SK-N-SH treated with all-trans-retinoic acid at 6 μM for 48 hours (cell line): ENCODE measurements around the gene LRRK1.

ENCODE experiments used
- ATAC-seq: fragments of 200-7000 bp; cut with Tn5 transposase; 3 replicates; pipeline ENCODE4 v1.9.1; 2020; ENCODE audit warnings: mild to moderate bottlenecking, moderate library complexity
- ARNTL ChIP-seq: fragments of 450-650 bp; formaldehyde crosslinking; IDR thresholded peaks from 2 replicates; pipeline ENCODE4 v1.5.0; 2020; ENCODE audit warnings: low read depth, mild to moderate bottlenecking, moderate library complexity, borderline replicate concordance
- BACH2 ChIP-seq: fragments of 250-450 bp; sonication (Bioruptor Pico); IDR thresholded peaks from 2 replicates; pipeline ENCODE4 v1.9.0; 2021; ENCODE audit warnings: mild to moderate bottlenecking, borderline replicate concordance
- CSDC2 ChIP-seq: fragments of 250-450 bp; sonication (Bioruptor Pico); IDR thresholded peaks from 2 replicates; pipeline ENCODE4 v1.5.0; 2020; ENCODE audit warnings: mild to moderate bottlenecking, moderate library complexity
- ESRRG ChIP-seq: fragments of 250-450 bp; sonication (Bioruptor Pico); IDR thresholded peaks from 2 replicates; pipeline ENCODE4 v1.6.1; 2021; ENCODE audit warnings: mild to moderate bottlenecking
- GLIS3 ChIP-seq: fragments of 250-450 bp; sonication (Bioruptor Pico); IDR thresholded peaks from 2 replicates; pipeline ENCODE4 v1.5.0; 2020; ENCODE audit warnings: mild to moderate bottlenecking, moderate library complexity
- ISL1 ChIP-seq: fragments of 250-450 bp; sonication (Bioruptor Pico); IDR thresholded peaks from 2 replicates; pipeline ENCODE4 v2.1.2; 2022; ENCODE audit warnings: mild to moderate bottlenecking, moderate library complexity
- OSR1 ChIP-seq: fragments of 250-450 bp; sonication (Bioruptor Pico); IDR thresholded peaks from 2 replicates; pipeline ENCODE4 v1.8.0; 2022; ENCODE audit warnings: moderate library complexity, mild to moderate bottlenecking, inconsistent platforms
- PPARA ChIP-seq: fragments of 250-450 bp; sonication (Bioruptor Pico); IDR thresholded peaks from 2 replicates; pipeline ENCODE4 v1.5.0; 2020; ENCODE audit warnings: mild to moderate bottlenecking, borderline replicate concordance
- RARB ChIP-seq: fragments of 250-450 bp; sonication (Bioruptor Pico); IDR thresholded peaks from 2 replicates; pipeline ENCODE4 v1.8.0; 2021; ENCODE audit warnings: mild to moderate bottlenecking, moderate library complexity
- SNAI2 ChIP-seq: fragments of 250-450 bp; sonication (Bioruptor Pico); IDR thresholded peaks from 2 replicates; pipeline ENCODE4 v1.5.0; 2020; ENCODE audit warnings: mild to moderate bottlenecking, moderate library complexity
- TCF4 ChIP-seq: fragments of 250-450 bp; sonication (Bioruptor Pico); IDR thresholded peaks from 2 replicates; pipeline ENCODE4 v1.8.0; 2021; ENCODE audit warnings: mild to moderate bottlenecking, moderate library complexity, borderline replicate concordance
- TOX ChIP-seq: fragments of 250-450 bp; sonication (Bioruptor Pico); IDR thresholded peaks from 2 replicates; pipeline ENCODE4 v1.8.0; 2021; ENCODE audit warnings: mild to moderate bottlenecking, moderate library complexity, borderline replicate concordance
- ZC3H10 ChIP-seq: fragments of 250-450 bp; sonication (Bioruptor Pico); IDR thresholded peaks from 2 replicates; pipeline ENCODE4 v1.5.1; 2021; ENCODE audit warnings: mild to moderate bottlenecking, moderate library complexity
- ZFP3 ChIP-seq: fragments of 250-450 bp; sonication (Bioruptor Pico); IDR thresholded peaks from 2 replicates; pipeline ENCODE4 v1.5.0; 2020; ENCODE audit warnings: mild to moderate bottlenecking, moderate library complexity
- ZFP30 ChIP-seq: fragments of 450-650 bp; formaldehyde crosslinking; IDR thresholded peaks from 2 replicates; pipeline ENCODE4 v1.5.0; 2022; ENCODE audit warnings: mild to moderate bottlenecking, moderate library complexity
- ZNF565 ChIP-seq: fragments of 450-650 bp; formaldehyde crosslinking; conservative IDR thresholded peaks from 2 replicates; pipeline ENCODE4 v1.5.0; 2020; ENCODE audit warnings: low read depth, mild to moderate bottlenecking, moderate library complexity
- ZNF70 ChIP-seq: fragments of 450-650 bp; formaldehyde crosslinking; IDR thresholded peaks from 2 replicates; pipeline ENCODE4 v1.5.0; 2020; ENCODE audit warnings: mild to moderate bottlenecking, moderate library complexity
- ZNF8 ChIP-seq: fragments of 450-650 bp; formaldehyde crosslinking; IDR thresholded peaks from 2 replicates; pipeline ENCODE4 v1.5.0; 2020; ENCODE audit warnings: mild to moderate bottlenecking, moderate library complexity
- TF ChIP-seq, protein P1 (sequence below): fragments of 250-450 bp; sonication (Bioruptor Pico); IDR thresholded peaks from 2 replicates; pipeline ENCODE4 v1.8.0; 2021; ENCODE audit warnings: low read depth, mild to moderate bottlenecking, moderate library complexity, borderline replicate concordance
- TF ChIP-seq, protein P2 (sequence below): fragments of 250-450 bp; sonication (Bioruptor Pico); IDR thresholded peaks from 2 replicates; pipeline ENCODE4 v1.5.1; 2020; ENCODE audit warnings: low read depth, mild to moderate bottlenecking, moderate library complexity
- TF ChIP-seq, protein P3 (sequence below): fragments of 250-450 bp; sonication (Bioruptor Pico); IDR thresholded peaks from 2 replicates; pipeline ENCODE4 v1.5.0; 2020; ENCODE audit warnings: mild to moderate bottlenecking, moderate library complexity
- TF ChIP-seq, protein P4 (sequence below): fragments of 250-450 bp; sonication (Bioruptor Pico); IDR thresholded peaks from 2 replicates; pipeline ENCODE4 v1.8.0; 2020; ENCODE audit warnings: mild to moderate bottlenecking, moderate library complexity, borderline replicate concordance

The LRRK1 gene

DNA sequence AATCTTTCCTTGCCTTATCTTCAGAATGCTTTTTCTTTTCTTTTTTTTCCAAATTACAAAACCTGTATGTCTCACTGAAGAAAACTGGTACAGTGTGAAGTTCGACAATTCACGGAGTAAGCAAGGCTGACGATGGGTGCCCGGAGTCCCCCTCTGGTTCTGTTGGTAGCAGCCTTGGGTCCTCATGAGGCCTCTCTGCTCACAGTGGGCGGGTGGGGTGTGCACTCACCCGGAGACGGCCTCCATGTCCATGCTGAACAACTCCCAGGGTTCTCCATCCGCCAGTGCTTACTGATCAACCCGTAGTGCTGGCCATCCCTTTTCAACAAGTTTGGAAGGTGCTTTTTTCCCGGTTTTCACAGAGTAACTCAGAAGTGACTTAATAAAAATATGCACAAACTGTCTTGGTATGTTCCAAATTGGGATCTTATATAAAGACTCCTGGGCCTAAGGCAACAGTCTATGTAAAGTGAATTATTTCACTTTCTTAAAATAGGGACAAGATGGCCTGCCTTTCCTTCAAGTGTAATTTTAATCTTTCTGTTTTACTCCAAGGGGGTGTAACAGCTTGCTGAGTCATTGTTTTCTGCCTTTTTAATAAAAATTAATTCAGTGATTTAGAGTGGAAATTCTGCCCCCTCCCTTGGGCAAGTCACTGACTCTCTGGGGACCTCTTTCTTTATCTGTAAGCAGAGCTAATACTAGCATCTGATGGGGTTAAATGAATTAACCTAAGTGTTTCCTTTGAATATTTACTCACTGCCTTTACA, 23.7 kb downstream of the LRRK1 start:
- TF ChIP-seq ISL1 (CRISPR knock-in tag) (no peak), GLIS3 (CRISPR knock-in tag) (no peak), ZNF70 (CRISPR knock-in tag) (no peak), ZFP30 (CRISPR knock-in tag) (no peak), CSDC2 (CRISPR knock-in tag) (no peak), PPARA (CRISPR knock-in tag) (no peak), BACH2 (CRISPR knock-in tag) (no peak), ZC3H10 (CRISPR knock-in tag) (no peak), OSR1 (CRISPR knock-in tag) (no peak), TCF4 (no peak), ZFP3 (no peak), ZNF8 (CRISPR knock-in tag) (no peak), ZNF565 (CRISPR knock-in tag) (no peak)
- TF ChIP-seq, protein P1, sequence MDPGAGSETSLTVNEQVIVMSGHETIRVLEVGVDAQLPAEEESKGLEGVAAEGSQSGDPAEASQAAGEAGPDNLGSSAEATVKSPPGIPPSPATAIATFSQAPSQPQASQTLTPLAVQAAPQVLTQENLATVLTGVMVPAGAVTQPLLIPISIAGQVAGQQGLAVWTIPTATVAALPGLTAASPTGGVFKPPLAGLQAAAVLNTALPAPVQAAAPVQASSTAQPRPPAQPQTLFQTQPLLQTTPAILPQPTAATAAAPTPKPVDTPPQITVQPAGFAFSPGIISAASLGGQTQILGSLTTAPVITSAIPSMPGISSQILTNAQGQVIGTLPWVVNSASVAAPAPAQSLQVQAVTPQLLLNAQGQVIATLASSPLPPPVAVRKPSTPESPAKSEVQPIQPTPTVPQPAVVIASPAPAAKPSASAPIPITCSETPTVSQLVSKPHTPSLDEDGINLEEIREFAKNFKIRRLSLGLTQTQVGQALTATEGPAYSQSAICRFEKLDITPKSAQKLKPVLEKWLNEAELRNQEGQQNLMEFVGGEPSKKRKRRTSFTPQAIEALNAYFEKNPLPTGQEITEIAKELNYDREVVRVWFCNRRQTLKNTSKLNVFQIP (CRISPR knock-in tag) = no peak
- TF ChIP-seq, protein P2, sequence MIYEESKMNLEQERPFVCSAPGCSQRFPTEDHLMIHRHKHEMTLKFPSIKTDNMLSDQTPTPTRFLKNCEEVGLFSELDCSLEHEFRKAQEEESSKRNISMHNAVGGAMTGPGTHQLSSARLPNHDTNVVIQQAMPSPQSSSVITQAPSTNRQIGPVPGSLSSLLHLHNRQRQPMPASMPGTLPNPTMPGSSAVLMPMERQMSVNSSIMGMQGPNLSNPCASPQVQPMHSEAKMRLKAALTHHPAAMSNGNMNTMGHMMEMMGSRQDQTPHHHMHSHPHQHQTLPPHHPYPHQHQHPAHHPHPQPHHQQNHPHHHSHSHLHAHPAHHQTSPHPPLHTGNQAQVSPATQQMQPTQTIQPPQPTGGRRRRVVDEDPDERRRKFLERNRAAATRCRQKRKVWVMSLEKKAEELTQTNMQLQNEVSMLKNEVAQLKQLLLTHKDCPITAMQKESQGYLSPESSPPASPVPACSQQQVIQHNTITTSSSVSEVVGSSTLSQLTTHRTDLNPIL = no peak
- TF ChIP-seq, protein P3, sequence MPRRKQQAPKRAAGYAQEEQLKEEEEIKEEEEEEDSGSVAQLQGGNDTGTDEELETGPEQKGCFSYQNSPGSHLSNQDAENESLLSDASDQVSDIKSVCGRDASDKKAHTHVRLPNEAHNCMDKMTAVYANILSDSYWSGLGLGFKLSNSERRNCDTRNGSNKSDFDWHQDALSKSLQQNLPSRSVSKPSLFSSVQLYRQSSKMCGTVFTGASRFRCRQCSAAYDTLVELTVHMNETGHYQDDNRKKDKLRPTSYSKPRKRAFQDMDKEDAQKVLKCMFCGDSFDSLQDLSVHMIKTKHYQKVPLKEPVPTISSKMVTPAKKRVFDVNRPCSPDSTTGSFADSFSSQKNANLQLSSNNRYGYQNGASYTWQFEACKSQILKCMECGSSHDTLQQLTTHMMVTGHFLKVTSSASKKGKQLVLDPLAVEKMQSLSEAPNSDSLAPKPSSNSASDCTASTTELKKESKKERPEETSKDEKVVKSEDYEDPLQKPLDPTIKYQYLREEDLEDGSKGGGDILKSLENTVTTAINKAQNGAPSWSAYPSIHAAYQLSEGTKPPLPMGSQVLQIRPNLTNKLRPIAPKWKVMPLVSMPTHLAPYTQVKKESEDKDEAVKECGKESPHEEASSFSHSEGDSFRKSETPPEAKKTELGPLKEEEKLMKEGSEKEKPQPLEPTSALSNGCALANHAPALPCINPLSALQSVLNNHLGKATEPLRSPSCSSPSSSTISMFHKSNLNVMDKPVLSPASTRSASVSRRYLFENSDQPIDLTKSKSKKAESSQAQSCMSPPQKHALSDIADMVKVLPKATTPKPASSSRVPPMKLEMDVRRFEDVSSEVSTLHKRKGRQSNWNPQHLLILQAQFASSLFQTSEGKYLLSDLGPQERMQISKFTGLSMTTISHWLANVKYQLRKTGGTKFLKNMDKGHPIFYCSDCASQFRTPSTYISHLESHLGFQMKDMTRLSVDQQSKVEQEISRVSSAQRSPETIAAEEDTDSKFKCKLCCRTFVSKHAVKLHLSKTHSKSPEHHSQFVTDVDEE (CRISPR knock-in tag) = no peak
- no peak for ATAC-seq

DNA sequence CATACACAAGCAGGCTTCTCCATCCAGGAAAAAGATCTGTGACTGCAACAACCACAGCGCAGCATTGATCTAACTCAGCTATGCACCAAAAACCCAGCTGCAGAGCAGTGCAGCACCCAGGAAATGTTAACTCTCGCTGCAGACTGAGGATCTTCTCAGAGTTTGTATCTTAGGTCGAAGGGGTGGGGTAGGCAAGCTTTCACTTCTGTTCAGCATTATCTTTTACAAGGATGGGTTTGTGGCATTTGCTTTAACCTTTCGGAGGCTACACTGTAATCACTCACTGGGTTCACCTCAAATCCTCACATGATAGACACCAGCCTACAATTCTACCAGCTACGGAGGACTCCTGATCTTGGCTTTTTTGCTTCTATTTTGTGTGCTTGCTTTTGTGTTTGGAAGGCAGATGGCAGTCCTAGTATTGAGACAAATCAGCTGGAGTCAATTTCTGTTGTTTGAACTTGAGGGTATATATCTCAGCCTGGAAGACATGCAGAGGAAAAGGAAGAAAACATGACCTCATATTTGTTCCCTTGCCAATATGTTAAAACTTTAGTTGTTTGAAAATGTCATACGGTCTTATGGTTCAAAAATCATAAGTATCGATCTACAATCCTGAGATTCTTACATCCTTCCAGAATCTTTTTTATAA, 25.2 kb downstream of the LRRK1 start:
- ATAC-seq = no peak
- TF ChIP-seq OSR1 (CRISPR knock-in tag) (no peak), RARB (no peak), ZFP3 (no peak), ARNTL (CRISPR knock-in tag) (no peak), ZNF8 (CRISPR knock-in tag) (no peak), TCF4 (no peak)
- TF ChIP-seq, protein P2 = no peak
- TF ChIP-seq, protein P4, sequence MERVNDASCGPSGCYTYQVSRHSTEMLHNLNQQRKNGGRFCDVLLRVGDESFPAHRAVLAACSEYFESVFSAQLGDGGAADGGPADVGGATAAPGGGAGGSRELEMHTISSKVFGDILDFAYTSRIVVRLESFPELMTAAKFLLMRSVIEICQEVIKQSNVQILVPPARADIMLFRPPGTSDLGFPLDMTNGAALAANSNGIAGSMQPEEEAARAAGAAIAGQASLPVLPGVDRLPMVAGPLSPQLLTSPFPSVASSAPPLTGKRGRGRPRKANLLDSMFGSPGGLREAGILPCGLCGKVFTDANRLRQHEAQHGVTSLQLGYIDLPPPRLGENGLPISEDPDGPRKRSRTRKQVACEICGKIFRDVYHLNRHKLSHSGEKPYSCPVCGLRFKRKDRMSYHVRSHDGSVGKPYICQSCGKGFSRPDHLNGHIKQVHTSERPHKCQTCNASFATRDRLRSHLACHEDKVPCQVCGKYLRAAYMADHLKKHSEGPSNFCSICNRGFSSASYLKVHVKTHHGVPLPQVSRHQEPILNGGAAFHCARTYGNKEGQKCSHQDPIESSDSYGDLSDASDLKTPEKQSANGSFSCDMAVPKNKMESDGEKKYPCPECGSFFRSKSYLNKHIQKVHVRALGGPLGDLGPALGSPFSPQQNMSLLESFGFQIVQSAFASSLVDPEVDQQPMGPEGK (CRISPR knock-in tag) = no peak
- TF ChIP-seq, all 23 proteins: peak for 0

DNA sequence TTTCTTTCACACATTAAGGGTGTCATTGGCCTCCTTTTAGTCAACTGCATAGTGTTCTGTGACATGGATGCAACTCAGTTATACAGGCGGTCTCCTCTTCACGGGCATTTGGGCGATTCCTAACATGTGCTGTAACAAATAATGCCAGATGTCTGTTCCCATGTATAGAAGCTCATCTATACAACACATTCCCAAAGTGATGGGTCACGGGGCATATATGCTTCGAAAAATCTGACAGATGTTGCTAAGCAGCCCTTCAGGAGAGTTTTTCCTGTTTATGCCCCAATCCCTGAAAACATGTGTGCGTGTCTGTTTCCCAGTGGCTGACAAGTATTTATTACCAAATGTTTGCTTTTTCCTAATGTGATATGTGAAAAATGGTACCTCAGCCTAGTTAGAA, 25.8 kb downstream of the LRRK1 start:
- no peak for ATAC-seq
- TF ChIP-seq, protein P1 (CRISPR knock-in tag) = no peak
- TF ChIP-seq, protein P3 (CRISPR knock-in tag) = no peak
- TF ChIP-seq SNAI2 (CRISPR knock-in tag) (no peak), ZFP30 (CRISPR knock-in tag) (no peak), ISL1 (CRISPR knock-in tag) (no peak), ESRRG (no peak), TOX (CRISPR knock-in tag) (no peak), ZNF8 (CRISPR knock-in tag) (no peak), CSDC2 (CRISPR knock-in tag) (no peak), OSR1 (CRISPR knock-in tag) (no peak), ZNF70 (CRISPR knock-in tag) (no peak)
